ENCODE results near the gene ATXN1L.

ATXN1L gene

GRCh38 chr16:71840052-71840451 is 5.7 kb upstream of the ATXN1L start:
- ChIA-PET POLR2A (no interaction called here), CTCF (interaction anchor here (0.9 to 1.5 kb wide), 5 partner anchors 11 to 43 kb away, joined by 3 to 5 read pairs (median 3); no protein-coding TSS in a partner anchor)
- DNase-seq (ENCODE audit: extremely low spot score): no peak
- no peak for TF ChIP-seq CTCF (IDR thresholded peaks at IDR 0.05; ENCODE audit: control extremely low read depth, extremely low read depth, low read depth, missing control alignments)

DNA sequence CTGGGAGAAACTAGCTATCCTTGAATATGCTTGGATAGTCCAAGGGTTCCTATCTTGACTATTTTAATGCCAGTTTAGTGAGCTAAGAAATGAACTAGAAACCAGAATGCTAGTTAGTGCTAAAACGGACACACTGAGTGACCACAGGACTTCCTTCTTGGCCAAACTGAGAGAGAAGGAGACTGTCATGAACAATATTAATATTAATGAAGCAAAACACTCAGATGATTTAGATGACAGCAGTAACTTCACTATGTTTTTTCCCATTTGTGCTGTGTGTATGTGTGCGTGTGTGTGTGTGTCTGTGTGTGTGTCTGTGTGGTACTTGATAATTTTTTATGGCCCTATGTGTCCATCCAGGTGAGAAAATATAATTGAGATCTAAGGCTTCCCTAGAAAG is 2.2 kb upstream of the ATXN1L start:
- CTCF ChIA-PET: interaction anchor here (1.0 to 2.5 kb wide), 9 partner anchors 11 to 232 kb away, joined by 3 to 18 read pairs (median 4); no protein-coding TSS in a partner anchor
- no peak for TF ChIP-seq CTCF (IDR thresholded peaks at IDR 0.05; ENCODE audit: control extremely low read depth, extremely low read depth, low read depth, missing control alignments)
- no peak for DNase-seq (ENCODE audit: extremely low spot score)
- POLR2A ChIA-PET: interaction anchor here (0.6 to 0.7 kb wide), 2 partner anchors 22 to 35 kb away, joined by 4 read pairs; partner anchors contain the start of gene AP1G1

- ChIA-PET CTCF (interaction anchor here (5.4 kb wide), 1 partner anchor 37 kb away, joined by 22 read pairs; the partner anchor contains the start of gene ZNF821), POLR2A (interaction anchor here (1.0 kb wide), 1 partner anchor 30 kb away, joined by 4 read pairs; no protein-coding TSS in a partner anchor)
- no peak for TF ChIP-seq CTCF (IDR thresholded peaks at IDR 0.05; ENCODE audit: control extremely low read depth, extremely low read depth, low read depth, missing control alignments)
- DNase-seq (ENCODE audit: extremely low spot score): no peak
Measured at GRCh38 chr16:71846431-71846830, 655 bp downstream of the ATXN1L start.

DNA sequence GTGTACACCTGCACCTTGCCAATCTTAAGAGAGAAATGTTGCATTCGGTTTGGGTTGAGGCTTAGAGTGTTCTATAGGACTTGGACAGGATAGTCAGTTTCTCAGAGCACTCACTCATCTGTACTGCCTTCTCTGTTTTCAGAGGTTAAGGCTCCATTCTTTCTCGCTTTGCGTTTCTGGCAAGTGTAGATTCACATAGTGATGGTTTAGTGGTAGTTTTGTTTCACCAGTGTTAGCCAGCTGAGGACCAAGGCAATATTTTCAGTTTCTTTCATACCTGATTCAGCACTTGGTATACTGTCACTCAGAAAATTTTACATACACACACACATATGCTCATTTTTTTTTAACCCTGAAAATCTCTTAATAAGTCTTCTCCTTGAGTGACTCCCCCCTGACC is 1.3 kb downstream of the ATXN1L start:
- ChIA-PET CTCF (interaction anchor here (5.4 kb wide), 1 partner anchor 36 kb away, joined by 22 read pairs; the partner anchor contains the start of gene ZNF821), POLR2A (no interaction called here)
- no peak for DNase-seq (ENCODE audit: extremely low spot score)
- TF ChIP-seq CTCF (IDR thresholded peaks at IDR 0.05; ENCODE audit: control extremely low read depth, extremely low read depth, low read depth, missing control alignments): no peak

DNA sequence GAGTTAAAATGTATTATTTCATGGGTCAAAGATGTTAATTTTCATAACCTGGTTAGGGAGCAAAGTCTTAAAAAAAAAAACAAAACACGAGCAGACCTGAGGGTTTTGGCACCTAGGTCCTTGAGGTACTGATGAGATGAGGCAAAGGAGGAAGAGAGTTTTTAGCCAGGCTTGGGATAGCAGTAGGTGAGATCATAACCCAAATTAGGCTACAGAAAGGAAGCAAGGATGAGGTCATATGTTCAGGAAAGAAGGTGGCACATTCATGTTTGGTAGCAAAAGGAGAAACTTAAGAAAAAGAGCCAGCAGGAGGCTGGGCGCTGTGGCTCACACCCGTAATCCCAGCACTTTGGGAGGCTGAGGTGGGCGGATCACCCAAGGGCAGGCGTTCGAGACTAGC is 2.8 kb downstream of the ATXN1L start:
- CTCF ChIA-PET: interaction anchor here (0.7 to 5.4 kb wide), 4 partner anchors 10 to 109 kb away, joined by 3 to 22 read pairs (median 4); partner anchors contain the start of gene ZNF821

GRCh38 chr16:71851746-71852145 is 6.0 kb downstream of the ATXN1L start:
- no peak for TF ChIP-seq CTCF (IDR thresholded peaks at IDR 0.05; ENCODE audit: control extremely low read depth, extremely low read depth, low read depth, missing control alignments)
- ChIA-PET POLR2A (no interaction called here), CTCF (interaction anchor here (1.0 to 1.1 kb wide), 3 partner anchors 19 to 32 kb away, joined by 3 to 6 read pairs (median 3); no protein-coding TSS in a partner anchor)
- DNase-seq (ENCODE audit: extremely low spot score): no peak

More for the DNA sequence above, 2.8 kb downstream of the ATXN1L start:
- no peak for DNase-seq (ENCODE audit: extremely low spot score)
- TF ChIP-seq CTCF (IDR thresholded peaks at IDR 0.05; ENCODE audit: control extremely low read depth, extremely low read depth, low read depth, missing control alignments): no peak
- POLR2A ChIA-PET: interaction anchor here (0.8 to 1.8 kb wide), 2 partner anchors 9 to 40 kb away, joined by 3 to 4 read pairs; partner anchors contain the start of gene AP1G1
